Muscle of arm (tissue), 12 donors: Measurements from ENCODE around the gene CMBL. TPM values are rescaled to one million over a fixed set of nuclear protein-coding genes. Genes with fewer than 3 reads are reported as not detected.

Experiments
- polyA plus RNA-seq, 12 donors: library from polyadenylated mRNA; unstranded; fragments of 120-200 nt; gene quantifications; one replicate each; pipeline ENCODE4 v1.2.1, GENCODE V29; 2013; ENCODE audit not compliant: insufficient read length in 12 of 12

CMBL gene
- polyA plus RNA-seq, 12 donors, result 32.4 to 149 (median 95.1) TPM; not detected in 1

Other genes starting within 250 kb of the CMBL start
- gene ATPSCKMT, start 58.0 kb downstream of the CMBL start, polyA plus RNA-seq, result 10 to 100 TPM in 10 of 12 donors, 1 to 10 TPM in 1, not detected in 1; 8.4 to 21.9 (median 11.7) TPM
- gene CCT5, start 57.6 kb downstream of the CMBL start, polyA plus RNA-seq, result 100 to 1,000 TPM in 11 of 12 donors, not detected in 1; 138 to 204 (median 178) TPM
- gene MARCHF6, start 45.8 kb upstream of the CMBL start, polyA plus RNA-seq, result 100 to 1,000 TPM in 9 of 12 donors, 10 to 100 TPM in 2, not detected in 1; 92.3 to 142 (median 114) TPM
- gene ROPN1L, start 134.0 kb upstream of the CMBL start, polyA plus RNA-seq, result under 1 TPM in 1 of 12 donors, not detected in 11; 0.58 TPM